ENCODE data around the gene LRRC49.

Gene LRRC49

DNA sequence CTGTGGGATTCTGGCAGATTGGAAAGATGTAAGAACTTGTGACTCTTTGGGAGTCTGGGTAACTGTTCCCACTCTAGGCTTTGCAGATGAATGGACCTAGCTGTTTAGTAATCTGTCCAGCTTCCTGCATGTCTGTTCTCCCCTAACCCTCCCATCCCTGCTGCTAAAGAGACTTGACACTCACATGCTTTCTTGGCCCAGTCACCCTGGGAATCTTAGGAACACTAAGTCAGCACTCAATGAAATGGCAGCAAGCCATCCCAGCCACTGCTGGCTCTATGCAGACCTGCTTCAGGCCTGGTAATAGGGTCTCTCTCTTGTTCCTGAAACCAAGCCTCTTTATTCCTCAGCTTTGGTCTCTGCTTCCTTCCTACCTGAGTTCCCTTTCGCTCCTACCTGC is 158.9 kb downstream of the LRRC49 start:
- no peak for DNase-seq (ENCODE audit: low spot score)
- no peak for TF ChIP-seq CTCF (IDR thresholded peaks at IDR 0.05; ENCODE audit: extremely low read depth, missing control alignments)

- DNase-seq (ENCODE audit: low spot score): no peak
- no peak for TF ChIP-seq CTCF (IDR thresholded peaks at IDR 0.05; ENCODE audit: extremely low read depth, missing control alignments)
Observed at GRCh38 chr15:71052356-71052755, 159.7 kb downstream of the LRRC49 start.

DNA sequence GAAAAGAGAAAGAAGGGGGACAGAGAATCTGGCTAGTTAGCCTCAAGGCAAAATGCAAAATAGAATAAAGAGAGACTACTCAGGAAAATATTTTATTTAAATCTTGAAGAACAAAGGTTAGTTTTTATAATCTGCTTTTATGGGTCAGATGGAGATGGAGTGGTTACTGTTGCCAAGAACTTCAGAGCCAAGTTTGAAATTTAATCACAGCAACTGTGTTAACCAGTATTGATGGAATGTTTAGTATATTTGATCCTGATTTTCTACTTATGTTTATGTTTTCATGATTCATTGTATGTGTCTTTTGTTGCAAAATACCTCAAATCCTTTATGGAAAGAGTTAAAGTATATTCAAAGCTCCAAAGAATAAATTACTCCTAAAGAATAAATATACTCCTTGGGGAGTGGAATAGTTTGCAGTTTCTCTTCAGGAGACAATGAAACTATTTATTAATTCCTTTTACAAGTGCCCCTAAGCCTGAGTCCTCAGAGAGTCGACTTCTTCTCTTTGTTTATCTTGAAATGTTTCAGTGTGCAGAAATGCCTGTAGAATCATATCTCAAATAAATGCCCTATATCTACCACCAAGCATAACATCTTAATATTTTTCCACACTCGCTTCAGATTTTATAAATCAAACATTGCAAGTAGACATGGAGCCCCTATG is 161.8 kb downstream of the LRRC49 start:
- DNase-seq (ENCODE audit: low spot score): no peak
- no peak for TF ChIP-seq CTCF (IDR thresholded peaks at IDR 0.05; ENCODE audit: extremely low read depth, missing control alignments)

DNA sequence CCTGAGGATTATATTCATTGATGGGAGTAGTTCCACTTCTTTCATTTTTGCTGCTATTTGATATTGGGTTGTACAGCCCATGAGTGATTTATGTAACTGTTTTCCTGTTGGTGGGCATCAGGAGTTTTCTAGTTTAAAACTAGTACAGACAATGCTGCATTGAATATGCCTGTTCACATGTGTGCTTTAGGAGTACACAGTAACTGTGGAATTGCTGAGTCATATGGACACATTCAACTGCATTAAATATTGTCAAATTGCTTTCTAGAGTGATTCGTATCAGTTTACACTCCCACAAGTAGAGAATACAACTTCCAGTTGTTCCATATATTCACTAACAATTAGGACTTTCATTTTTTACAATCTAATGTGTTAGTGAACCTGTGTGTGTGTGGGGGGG is 162.8 kb downstream of the LRRC49 start:
- TF ChIP-seq CTCF (IDR thresholded peaks at IDR 0.05; ENCODE audit: extremely low read depth, missing control alignments): no peak
- no peak for DNase-seq (ENCODE audit: low spot score)

DNA sequence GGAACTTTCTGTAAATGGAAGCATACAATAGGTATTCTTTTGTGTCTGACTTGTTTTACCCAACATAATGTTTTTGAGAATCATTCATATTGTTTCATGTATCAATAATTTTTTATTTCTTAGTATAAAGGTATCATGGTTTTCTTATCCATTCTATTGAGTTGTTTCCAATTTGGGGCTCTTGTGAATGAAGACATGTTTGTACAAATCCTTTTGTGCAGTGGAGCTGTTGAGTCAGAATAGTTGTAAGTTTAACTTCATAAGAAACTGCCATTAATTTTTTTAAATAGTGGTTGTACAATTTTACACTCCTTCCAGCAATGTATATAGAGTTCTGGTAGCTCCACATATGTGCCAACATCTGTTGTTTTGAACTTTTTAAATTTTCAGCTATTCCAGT is 163.5 kb downstream of the LRRC49 start:
- no peak for DNase-seq (ENCODE audit: low spot score)
- TF ChIP-seq CTCF (IDR thresholded peaks at IDR 0.05; ENCODE audit: extremely low read depth, missing control alignments): no peak

DNA sequence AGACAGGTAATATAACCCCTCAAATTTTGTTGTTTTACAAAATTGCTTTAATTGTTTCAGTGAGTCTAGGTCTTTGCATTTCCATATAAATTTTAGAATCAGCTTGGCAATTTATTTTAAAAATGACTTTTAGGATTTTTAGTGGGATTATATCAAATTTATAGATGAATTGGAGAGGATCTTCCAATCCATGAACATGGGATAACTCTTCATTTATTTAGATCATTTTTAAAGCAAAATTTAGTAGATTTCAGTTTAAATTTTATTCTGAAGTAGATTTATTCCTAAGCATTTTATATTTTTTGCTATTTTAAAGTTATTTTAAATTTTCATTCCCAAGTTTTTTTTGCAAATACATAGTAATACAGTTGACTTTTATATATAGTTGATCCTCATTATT is 164.5 kb downstream of the LRRC49 start:
- no peak for DNase-seq (ENCODE audit: low spot score)
- TF ChIP-seq CTCF (IDR thresholded peaks at IDR 0.05; ENCODE audit: extremely low read depth, missing control alignments): no peak

DNA sequence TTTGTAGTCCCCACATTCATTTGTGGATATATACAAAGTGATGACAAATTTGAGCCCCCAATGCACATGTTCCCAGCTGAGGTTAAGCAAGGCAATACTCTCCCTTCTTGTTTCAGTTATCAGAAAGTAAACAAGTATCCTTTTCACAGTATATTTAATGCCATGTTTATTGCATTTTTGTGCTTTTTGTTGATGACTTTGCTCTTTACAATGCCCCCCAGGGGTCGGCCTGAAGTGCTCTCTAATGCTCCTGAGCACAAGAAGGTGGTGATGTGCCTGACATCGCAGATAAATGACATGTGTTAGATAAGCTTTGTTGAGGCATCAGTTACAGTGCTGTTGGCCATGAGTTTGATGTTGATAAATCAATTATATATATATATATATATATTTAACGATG is 165.0 kb downstream of the LRRC49 start:
- TF ChIP-seq CTCF (IDR thresholded peaks at IDR 0.05; ENCODE audit: extremely low read depth, missing control alignments): no peak
- no peak for DNase-seq (ENCODE audit: low spot score)

All from GM20000 (cell line).